Breast epithelium (tissue), 4 donors: ENCODE results near the gene FUT8. TPM values are rescaled to one million over a fixed set of nuclear protein-coding genes. Genes with fewer than 3 reads are reported as not detected.

Experiments
- DNase-seq, 2 donors: peaks; one replicate each; pipeline ENCODE4 v3.0.0-alpha.2; 2019; ENCODE audit warnings: low spot score in 2 of 2
- H3K27ac ChIP-seq, 2 donors: fragments of 200-600 bp; sonication (generic) in 1 of 2; one replicate each; pipeline ENCODE4 v1.5.1; 2016 to 2019; ENCODE audit warnings: mild to moderate bottlenecking in 1 of 2
- H3K27me3 ChIP-seq, 2 donors: fragments of 200-600 bp; sonication (generic) in 1 of 2; one replicate each; pipeline versions ENCODE4 v1.5.1 to v1.6.0; 2017 to 2019; ENCODE audit warnings: control low read depth in 1 of 2, mild to moderate bottlenecking in 1 of 2
- H3K36me3 ChIP-seq: fragments of 200-600 bp; one replicate; pipeline ENCODE4 v1.5.1; 2019
- H3K4me1 ChIP-seq, 2 donors: fragments of 200-600 bp; sonication (generic); one replicate each; pipeline ENCODE4 v1.5.1; 2016 to 2019; ENCODE audit warnings: control low read depth in 1 of 2
- H3K4me3 ChIP-seq, 3 donors: fragments of 200-600 bp; sonication (generic); 1 replicate in 2 of 3; 2 replicates in 1 of 3; pipeline ENCODE4 v1.5.1; 2016 to 2019; ENCODE audit warnings: mild to moderate bottlenecking in 3 of 3, moderate library complexity in 2 of 3
- H3K9me3 ChIP-seq, 2 donors: fragments of 200-600 bp; sonication (generic) in 1 of 2; one replicate each; pipeline ENCODE4 v1.5.1; 2016 to 2019; ENCODE audit warnings: control low read depth in 1 of 2
- POLR2A ChIP-seq: fragments of 450-650 bp; IDR thresholded peaks from one replicate; pipeline ENCODE4 v1.6.1; 2016; ENCODE audit warnings: antibody characterized with exemption, mild to moderate bottlenecking, moderate library complexity
- POLR2AphosphoS5 ChIP-seq, 3 donors: sonication (generic); formaldehyde crosslinking; IDR thresholded peaks; one replicate each; pipeline ENCODE4 v1.6.1; 2017; ENCODE audit warnings: antibody characterized with exemption in 3 of 3
- intact Hi-C: fragments of 100-400 bp; cut with DNase I; formaldehyde crosslinking; loops from one replicate; pipeline ENCODE4 v1.15.1; 2023; ENCODE audit warnings: low total_unique reads
- total RNA-seq, 3 donors: library from RNA; depleted of rRNA; stranded (reverse); fragments of >200 nt; gene quantifications; one replicate each; pipeline ENCODE4 v1.1.0, GENCODE V29; 2016
- TF ChIP-seq, protein P1 (sequence below), 3 donors: fragments of 450-650 bp; IDR thresholded peaks; one replicate each; pipeline ENCODE4 v1.5.1; 2016 to 2017; ENCODE audit warnings: antibody characterized with exemption in 3 of 3, mild to moderate bottlenecking in 3 of 3, moderate library complexity in 3 of 3

FUT8 gene
- total RNA-seq, 3 donors from 2014 or later = 36.3 to 69.1 (median 47.2) TPM

DNA sequence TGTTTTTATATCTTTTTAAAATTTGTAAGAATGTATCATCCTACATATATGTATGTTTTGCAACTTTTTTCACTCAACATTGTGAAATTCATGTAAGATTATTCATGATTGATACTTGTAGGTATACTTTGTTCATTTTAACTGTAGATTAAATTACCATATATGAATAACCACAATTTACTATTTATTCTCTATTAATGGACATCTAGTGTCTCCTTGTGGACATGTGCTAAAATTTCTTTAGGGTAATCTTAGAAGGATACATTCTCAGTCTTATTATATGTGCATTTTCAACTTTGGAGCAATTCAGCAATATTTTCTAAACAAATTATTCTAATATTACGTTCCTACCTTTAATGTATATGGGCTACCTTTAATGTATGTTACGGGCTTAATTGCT is 192.4 kb downstream of the FUT8 start:
- TF ChIP-seq POLR2AphosphoS5 (IDR thresholded peaks at IDR 0.05) (no peak), POLR2A (no peak)
- TF ChIP-seq, protein P1, sequence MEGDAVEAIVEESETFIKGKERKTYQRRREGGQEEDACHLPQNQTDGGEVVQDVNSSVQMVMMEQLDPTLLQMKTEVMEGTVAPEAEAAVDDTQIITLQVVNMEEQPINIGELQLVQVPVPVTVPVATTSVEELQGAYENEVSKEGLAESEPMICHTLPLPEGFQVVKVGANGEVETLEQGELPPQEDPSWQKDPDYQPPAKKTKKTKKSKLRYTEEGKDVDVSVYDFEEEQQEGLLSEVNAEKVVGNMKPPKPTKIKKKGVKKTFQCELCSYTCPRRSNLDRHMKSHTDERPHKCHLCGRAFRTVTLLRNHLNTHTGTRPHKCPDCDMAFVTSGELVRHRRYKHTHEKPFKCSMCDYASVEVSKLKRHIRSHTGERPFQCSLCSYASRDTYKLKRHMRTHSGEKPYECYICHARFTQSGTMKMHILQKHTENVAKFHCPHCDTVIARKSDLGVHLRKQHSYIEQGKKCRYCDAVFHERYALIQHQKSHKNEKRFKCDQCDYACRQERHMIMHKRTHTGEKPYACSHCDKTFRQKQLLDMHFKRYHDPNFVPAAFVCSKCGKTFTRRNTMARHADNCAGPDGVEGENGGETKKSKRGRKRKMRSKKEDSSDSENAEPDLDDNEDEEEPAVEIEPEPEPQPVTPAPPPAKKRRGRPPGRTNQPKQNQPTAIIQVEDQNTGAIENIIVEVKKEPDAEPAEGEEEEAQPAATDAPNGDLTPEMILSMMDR (IDR thresholded peaks at IDR 0.05) = no peak
- no peak overlapping the region for H3K4me3 ChIP-seq
- no peak for DNase-seq
- no peaks in the 10 kb centered on the region for H3K4me1 ChIP-seq
- intact Hi-C loops = no loop called here
- no peak overlapping the region for H3K27ac ChIP-seq
- H3K27me3 ChIP-seq = no peaks in the 10 kb centered on the region
- H3K36me3 ChIP-seq = no peaks in the 10 kb centered on the region
- no peaks in the 10 kb centered on the region for H3K9me3 ChIP-seq

DNA sequence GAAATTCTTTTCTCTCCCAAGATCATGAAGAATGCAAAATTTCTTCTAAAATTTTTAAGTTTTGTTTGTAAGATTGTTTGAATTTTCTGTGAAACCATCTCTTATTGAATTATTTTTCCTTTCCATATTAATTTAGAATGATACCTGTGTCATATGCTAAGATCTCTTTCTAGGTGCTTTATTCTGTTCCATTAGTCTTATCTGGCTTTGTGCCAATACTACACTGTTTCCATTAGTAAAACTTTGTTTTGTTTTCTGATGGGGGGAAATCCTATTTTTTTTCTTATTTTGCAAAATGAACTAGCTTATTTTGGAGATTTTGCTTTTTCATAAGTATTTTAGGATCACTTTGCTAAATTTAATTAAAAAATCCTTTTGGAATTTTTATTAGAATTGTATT is 193.9 kb downstream of the FUT8 start:
- Histone ChIP-seq H3K9me3 (no peaks in the 10 kb centered on the region), H3K27me3 (no peaks in the 10 kb centered on the region), H3K4me1 (no peaks in the 10 kb centered on the region), H3K4me3 (no peak overlapping the region), H3K36me3 (no peaks in the 10 kb centered on the region), H3K27ac (no peak overlapping the region)
- intact Hi-C loops = no loop called here
- TF ChIP-seq POLR2AphosphoS5 (IDR thresholded peaks at IDR 0.05) = no peak
- TF ChIP-seq, protein P1 (IDR thresholded peaks at IDR 0.05) = no peak
- no peak for TF ChIP-seq POLR2A
- no peak for DNase-seq

DNA sequence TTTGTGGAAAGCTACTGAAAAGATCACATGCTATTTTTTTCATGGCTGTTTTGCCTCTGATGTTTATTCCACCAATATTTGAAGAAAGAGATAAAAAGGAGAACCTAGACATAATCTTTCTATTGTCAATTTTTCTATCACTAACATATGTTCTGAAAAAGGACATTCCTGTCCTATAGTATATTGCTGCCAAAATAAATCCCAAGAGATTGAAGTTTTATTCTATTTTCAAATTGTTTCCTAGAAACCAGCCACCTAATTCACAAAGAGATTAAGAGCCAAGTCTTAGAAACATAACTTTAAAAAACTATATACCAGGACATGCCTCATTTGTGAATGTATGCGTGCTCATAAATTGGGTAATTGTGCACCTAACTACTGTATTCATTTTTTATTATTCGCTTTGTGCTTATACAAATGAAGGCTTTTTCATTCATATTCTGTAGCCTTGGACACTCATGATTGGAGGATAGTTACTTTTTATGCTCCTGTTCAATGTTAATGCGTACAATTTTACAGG is 200.7 kb downstream of the FUT8 start:
- DNase-seq = no peak
- TF ChIP-seq POLR2A (no peak), POLR2AphosphoS5 (IDR thresholded peaks at IDR 0.05) (no peak)
- TF ChIP-seq, protein P1 (IDR thresholded peaks at IDR 0.05) = no peak
- intact Hi-C loops = no loop called here
- Histone ChIP-seq H3K36me3 (no peaks in the 10 kb centered on the region), H3K27me3 (no peaks in the 10 kb centered on the region), H3K4me1 (no peaks in the 10 kb centered on the region), H3K4me3 (no peak overlapping the region), H3K27ac (no peak overlapping the region), H3K9me3 (no peaks in the 10 kb centered on the region)

DNA sequence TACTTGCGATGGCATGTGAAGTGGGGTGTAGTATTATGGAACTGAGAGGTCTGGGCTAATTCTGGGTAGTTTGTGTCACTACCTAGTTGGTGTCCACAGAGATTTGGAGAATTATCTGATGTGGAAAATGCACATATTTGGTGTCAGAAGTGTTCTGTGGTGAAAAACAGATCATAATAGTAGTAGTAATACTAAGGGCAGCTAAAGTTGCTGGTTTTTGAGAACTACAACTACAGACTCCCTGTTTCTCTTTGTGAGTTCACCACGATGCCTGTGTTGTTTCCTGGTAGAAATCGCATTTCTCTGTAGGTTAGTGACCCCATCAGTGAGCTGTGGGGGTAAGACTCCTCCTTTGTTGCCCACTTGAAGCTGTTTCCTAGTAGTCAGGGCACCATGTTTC is 206.5 kb downstream of the FUT8 start:
- no peak for DNase-seq
- no peak overlapping the region for H3K4me3 ChIP-seq
- H3K9me3 ChIP-seq = no peaks in the 10 kb centered on the region
- no peaks in the 10 kb centered on the region for H3K4me1 ChIP-seq
- intact Hi-C loops = no loop called here
- TF ChIP-seq POLR2AphosphoS5 (IDR thresholded peaks at IDR 0.05) (no peak), POLR2A (no peak)
- TF ChIP-seq, protein P1 (IDR thresholded peaks at IDR 0.05) = no peak
- H3K27ac ChIP-seq = no peak overlapping the region
- H3K27me3 ChIP-seq = no peaks in the 10 kb centered on the region
- H3K36me3 ChIP-seq = no peaks in the 10 kb centered on the region

DNA sequence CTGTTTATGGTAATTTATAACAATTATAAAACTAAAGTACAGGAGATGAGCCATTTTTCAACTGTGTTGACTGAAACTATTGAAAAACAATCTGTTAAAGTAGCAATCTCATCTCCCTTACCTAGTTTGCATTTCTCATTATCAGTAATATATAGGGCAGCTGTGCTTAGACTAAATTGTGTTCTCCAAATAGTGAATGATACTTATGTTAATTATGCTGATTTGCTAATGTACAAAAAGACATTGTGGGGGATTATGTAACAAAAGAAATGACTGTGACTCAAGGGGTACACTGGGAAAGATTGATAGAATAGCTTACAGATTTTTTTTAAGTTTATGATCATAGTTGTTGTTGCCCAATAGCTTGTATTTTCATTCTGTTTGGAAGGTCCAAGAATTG is 207.7 kb downstream of the FUT8 start:
- Histone ChIP-seq H3K9me3 (no peaks in the 10 kb centered on the region), H3K36me3 (no peaks in the 10 kb centered on the region), H3K27me3 (no peaks in the 10 kb centered on the region), H3K4me1 (no peaks in the 10 kb centered on the region), H3K4me3 (no peak overlapping the region), H3K27ac (no peak overlapping the region)
- TF ChIP-seq, protein P1 (IDR thresholded peaks at IDR 0.05) = no peak
- TF ChIP-seq POLR2A (no peak), POLR2AphosphoS5 (IDR thresholded peaks at IDR 0.05) (no peak)
- no peak for DNase-seq
- intact Hi-C loops = no loop called here
